ENCODE measurements around the gene MAP6. TPM values are rescaled to one million over a fixed set of nuclear protein-coding genes. Genes with fewer than 3 reads are reported as not detected.

MAP6 gene
- total and polyA plus RNA-seq, 9 donors: 6.1 to 13.4 (median 9.8) TPM

- WGBS (ENCODE audit: insufficient coverage): 20% methylated on average over 3 of the region's 3 CpGs
- H3K4me3 ChIP-seq (ENCODE audit: low read length): no peak overlapping the region
- H3K4me1 ChIP-seq (ENCODE audit: control insufficient read depth, insufficient read depth, low read length): peaks cover 72% of the 10 kb centered on the region
- H3K27ac ChIP-seq (ENCODE audit: low read length): peak overlapping the region; percentile 21
- H3K36me3 ChIP-seq (ENCODE audit: control insufficient read depth, insufficient read depth, low read length): no peaks in the 10 kb centered on the region
- DNase-seq: peak; percentile 68
- H3K9me3 ChIP-seq (replicated peaks; ENCODE audit: control insufficient read depth, low read depth, low read length): no peaks in the 10 kb centered on the region
- H3K27me3 ChIP-seq (ENCODE audit: control insufficient read depth, insufficient read depth, low read length): no peaks in the 10 kb centered on the region
These were observed 112.6 kb downstream of the MAP6 start for GRCh38 chr11:75556275-75556674.

GRCh38 chr11:75555079-75555811 is 113.6 kb downstream of the MAP6 start:
- H3K4me1 ChIP-seq (ENCODE audit: control insufficient read depth, insufficient read depth, low read length): peaks cover 62% of the 10 kb centered on the region
- H3K9me3 ChIP-seq (replicated peaks; ENCODE audit: control insufficient read depth, low read depth, low read length): no peaks in the 10 kb centered on the region
- DNase-seq: no peak
- H3K4me3 ChIP-seq (ENCODE audit: low read length): peak overlapping the region; percentile 25
- peak overlapping the region; percentile 97 for H3K27ac ChIP-seq (ENCODE audit: low read length)
- no peaks in the 10 kb centered on the region for H3K27me3 ChIP-seq (ENCODE audit: control insufficient read depth, insufficient read depth, low read length)
- no peaks in the 10 kb centered on the region for H3K36me3 ChIP-seq (ENCODE audit: control insufficient read depth, insufficient read depth, low read length)
- 68% methylated on average over 11 of the region's 12 CpGs for WGBS (ENCODE audit: insufficient coverage)

GRCh38 chr11:75554258-75555022 is 114.4 kb downstream of the MAP6 start:
- Histone ChIP-seq H3K4me1 (ENCODE audit: control insufficient read depth, insufficient read depth, low read length) (peaks cover 56% of the 10 kb centered on the region), H3K9me3 (replicated peaks; ENCODE audit: control insufficient read depth, low read depth, low read length) (no peaks in the 10 kb centered on the region), H3K27me3 (ENCODE audit: control insufficient read depth, insufficient read depth, low read length) (no peaks in the 10 kb centered on the region), H3K27ac (ENCODE audit: low read length) (peak overlapping the region; percentile 97), H3K36me3 (ENCODE audit: control insufficient read depth, insufficient read depth, low read length) (no peaks in the 10 kb centered on the region), H3K4me3 (ENCODE audit: low read length) (peak overlapping the region; percentile 25)
- peak; percentile 100 for DNase-seq
- WGBS (ENCODE audit: insufficient coverage): 13% methylated on average over 18 of the region's 21 CpGs

- no peaks in the 10 kb centered on the region for H3K27me3 ChIP-seq (ENCODE audit: control insufficient read depth, insufficient read depth, low read length)
- H3K36me3 ChIP-seq (ENCODE audit: control insufficient read depth, insufficient read depth, low read length): no peaks in the 10 kb centered on the region
- no CpG with 5 or more reads among the region's 1 CpG for WGBS (ENCODE audit: insufficient coverage)
- no peak for DNase-seq
- peak overlapping the region; percentile 97 for H3K27ac ChIP-seq (ENCODE audit: low read length)
- no peaks in the 10 kb centered on the region for H3K9me3 ChIP-seq (replicated peaks; ENCODE audit: control insufficient read depth, low read depth, low read length)
- peaks cover 50% of the 10 kb centered on the region for H3K4me1 ChIP-seq (ENCODE audit: control insufficient read depth, insufficient read depth, low read length)
- H3K4me3 ChIP-seq (ENCODE audit: low read length): no peak overlapping the region
These were observed 115.0 kb downstream of the MAP6 start for GRCh38 chr11:75553889-75554257.

- WGBS (ENCODE audit: insufficient coverage): 74% methylated on average over 4 of the region's 6 CpGs
- Histone ChIP-seq H3K27me3 (ENCODE audit: control insufficient read depth, insufficient read depth, low read length) (no peaks in the 10 kb centered on the region), H3K27ac (ENCODE audit: low read length) (peak overlapping the region; percentile 97)
These were observed 115.7 kb downstream of the MAP6 start for GRCh38 chr11:75553182-75553581.

GRCh38 chr11:75549370-75549958 is 119.4 kb downstream of the MAP6 start:
- H3K27me3 ChIP-seq (ENCODE audit: control insufficient read depth, insufficient read depth, low read length): no peaks in the 10 kb centered on the region
- peaks cover 25% of the 10 kb centered on the region for H3K4me1 ChIP-seq (ENCODE audit: control insufficient read depth, insufficient read depth, low read length)
- no peak overlapping the region for H3K4me3 ChIP-seq (ENCODE audit: low read length)
- no peaks in the 10 kb centered on the region for H3K36me3 ChIP-seq (ENCODE audit: control insufficient read depth, insufficient read depth, low read length)
- DNase-seq: no peak
- no peaks in the 10 kb centered on the region for H3K9me3 ChIP-seq (replicated peaks; ENCODE audit: control insufficient read depth, low read depth, low read length)
- 92% methylated on average over 2 of the region's 5 CpGs for WGBS (ENCODE audit: insufficient coverage)
- H3K27ac ChIP-seq (ENCODE audit: low read length): no peak overlapping the region

More at GRCh38 chr11:75553182-75553581, 115.7 kb downstream of the MAP6 start:
- DNase-seq: no peak
- peaks cover 46% of the 10 kb centered on the region for H3K4me1 ChIP-seq (ENCODE audit: control insufficient read depth, insufficient read depth, low read length)
- no peak overlapping the region for H3K4me3 ChIP-seq (ENCODE audit: low read length)
- H3K36me3 ChIP-seq (ENCODE audit: control insufficient read depth, insufficient read depth, low read length): no peaks in the 10 kb centered on the region
- H3K9me3 ChIP-seq (replicated peaks; ENCODE audit: control insufficient read depth, low read depth, low read length): no peaks in the 10 kb centered on the region

GRCh38 chr11:75548595-75549272 is 120.1 kb downstream of the MAP6 start:
- Histone ChIP-seq H3K4me1 (ENCODE audit: control insufficient read depth, insufficient read depth, low read length) (peaks cover 19% of the 10 kb centered on the region), H3K27ac (ENCODE audit: low read length) (no peak overlapping the region), H3K4me3 (ENCODE audit: low read length) (no peak overlapping the region), H3K36me3 (ENCODE audit: control insufficient read depth, insufficient read depth, low read length) (no peaks in the 10 kb centered on the region), H3K9me3 (replicated peaks; ENCODE audit: control insufficient read depth, low read depth, low read length) (no peaks in the 10 kb centered on the region), H3K27me3 (ENCODE audit: control insufficient read depth, insufficient read depth, low read length) (no peaks in the 10 kb centered on the region)
- no peak for DNase-seq
- 95% methylated on average over 6 of the region's 8 CpGs for WGBS (ENCODE audit: insufficient coverage)

- Histone ChIP-seq H3K36me3 (ENCODE audit: control insufficient read depth, insufficient read depth, low read length) (no peaks in the 10 kb centered on the region), H3K4me3 (ENCODE audit: low read length) (no peak overlapping the region), H3K9me3 (replicated peaks; ENCODE audit: control insufficient read depth, low read depth, low read length) (no peaks in the 10 kb centered on the region), H3K4me1 (ENCODE audit: control insufficient read depth, insufficient read depth, low read length) (peaks cover 11% of the 10 kb centered on the region), H3K27ac (ENCODE audit: low read length) (no peak overlapping the region), H3K27me3 (ENCODE audit: control insufficient read depth, insufficient read depth, low read length) (no peaks in the 10 kb centered on the region)
- peak; percentile 84 for DNase-seq
- WGBS (ENCODE audit: insufficient coverage): 11% methylated on average over 7 of the region's 7 CpGs
These were observed 121.2 kb downstream of the MAP6 start for GRCh38 chr11:75547617-75548058.

- DNase-seq: no peak
- Histone ChIP-seq H3K4me3 (ENCODE audit: low read length) (no peak overlapping the region), H3K27ac (ENCODE audit: low read length) (no peak overlapping the region), H3K9me3 (replicated peaks; ENCODE audit: control insufficient read depth, low read depth, low read length) (no peaks in the 10 kb centered on the region), H3K36me3 (ENCODE audit: control insufficient read depth, insufficient read depth, low read length) (no peaks in the 10 kb centered on the region), H3K27me3 (ENCODE audit: control insufficient read depth, insufficient read depth, low read length) (no peaks in the 10 kb centered on the region), H3K4me1 (ENCODE audit: control insufficient read depth, insufficient read depth, low read length) (peaks cover 11% of the 10 kb centered on the region)
- 83% methylated on average over 1 of the region's 1 CpG for WGBS (ENCODE audit: insufficient coverage)
These were observed 121.7 kb downstream of the MAP6 start for GRCh38 chr11:75547177-75547576.

- H3K4me3 ChIP-seq (ENCODE audit: low read length): no peak overlapping the region
- peaks cover 30% of the 10 kb centered on the region for H3K4me1 ChIP-seq (ENCODE audit: control insufficient read depth, insufficient read depth, low read length)
- WGBS (ENCODE audit: insufficient coverage): 100% methylated on average over 1 of the region's 6 CpGs
- H3K9me3 ChIP-seq (replicated peaks; ENCODE audit: control insufficient read depth, low read depth, low read length): no peaks in the 10 kb centered on the region
- no peaks in the 10 kb centered on the region for H3K27me3 ChIP-seq (ENCODE audit: control insufficient read depth, insufficient read depth, low read length)
- H3K36me3 ChIP-seq (ENCODE audit: control insufficient read depth, insufficient read depth, low read length): no peaks in the 10 kb centered on the region
- no peak overlapping the region for H3K27ac ChIP-seq (ENCODE audit: low read length)
- DNase-seq: no peak
These were observed 125.0 kb downstream of the MAP6 start for GRCh38 chr11:75543806-75544205.

Measured in muscle of leg (tissue), 11 donors.